MM.1S (cell line): ENCODE measurements around the gene ADAP1.

Experiments used
- DNase-seq: peaks from one replicate; pipeline ENCODE4 v3.0.0-alpha.2; 2015
- H2AFZ ChIP-seq: fragments of 300-600 bp; sonication (generic); 2 replicates; pipeline ENCODE4 v1.6.0; 2016; ENCODE audit warnings: antibody characterized with exemption, low read length
- H3F3A ChIP-seq: fragments of 300-600 bp; sonication (generic); 2 replicates; pipeline ENCODE4 v1.6.1; 2016; ENCODE audit warnings: mild to moderate bottlenecking, antibody characterized with exemption, low read length, moderate library complexity, mixed read lengths; ENCODE audit not compliant: insufficient read depth
- H3K27ac ChIP-seq: fragments of 300-600 bp; sonication (generic); 2 replicates; pipeline ENCODE4 v1.5.1; 2016; ENCODE audit warnings: mild to moderate bottlenecking, low read length
- H3K27me3 ChIP-seq: fragments of 300-600 bp; sonication (generic); replicated peaks from 2 replicates; pipeline ENCODE4 v1.6.0; 2016; ENCODE audit warnings: low read length; ENCODE audit not compliant: insufficient read depth
- H3K36me3 ChIP-seq: fragments of 300-600 bp; sonication (generic); replicated peaks from 2 replicates; pipeline ENCODE4 v1.6.1; 2016; ENCODE audit warnings: mild to moderate bottlenecking, low read length, mixed read lengths; ENCODE audit not compliant: insufficient read depth
- H3K4me1 ChIP-seq: fragments of 300-600 bp; sonication (generic); 2 replicates; pipeline ENCODE4 v1.6.1; 2016; ENCODE audit warnings: low read length, mixed read lengths
- H3K4me2 ChIP-seq: fragments of 300-600 bp; sonication (generic); 2 replicates; pipeline ENCODE4 v1.6.0; 2016; ENCODE audit warnings: low read depth, low read length
- H3K4me3 ChIP-seq: fragments of 300-600 bp; sonication (generic); 2 replicates; pipeline ENCODE4 v1.5.1; 2016; ENCODE audit warnings: low read length, mixed read lengths
- H3K79me2 ChIP-seq: fragments of 300-600 bp; sonication (generic); 2 replicates; pipeline ENCODE4 v1.6.1; 2016; ENCODE audit warnings: mixed run types, low read length, mixed read lengths
- H3K9ac ChIP-seq: fragments of 300-600 bp; sonication (generic); 2 replicates; pipeline ENCODE4 v1.6.1; 2016; ENCODE audit warnings: low read length, mixed read lengths
- H3K9me2 ChIP-seq: fragments of 300-600 bp; sonication (generic); replicated peaks from 2 replicates; pipeline ENCODE4 v1.6.1; 2016; ENCODE audit warnings: mild to moderate bottlenecking, low read length, mixed read lengths; ENCODE audit not compliant: insufficient read depth
- H3K9me3 ChIP-seq: fragments of 300-600 bp; sonication (generic); replicated peaks from 2 replicates; pipeline ENCODE4 v1.6.1; 2016; ENCODE audit warnings: mild to moderate bottlenecking, low read length, mixed read lengths; ENCODE audit not compliant: insufficient read depth
- H4K20me1 ChIP-seq: fragments of 300-600 bp; sonication (generic); 2 replicates; pipeline ENCODE4 v1.6.1; 2016; ENCODE audit warnings: mild to moderate bottlenecking, low read length, moderate library complexity, mixed read lengths; ENCODE audit not compliant: insufficient read depth
- EZH2 ChIP-seq: fragments of 300-600 bp; sonication (generic); optimal IDR thresholded peaks from 2 replicates; pipeline ENCODE3; 2017; ENCODE audit warnings: low read depth, mild to moderate bottlenecking, antibody characterized with exemption, low read length, mixed read lengths
- EZH2phosphoT487 ChIP-seq: fragments of 300-600 bp; sonication (generic); IDR thresholded peaks from 2 replicates; pipeline ENCODE4 v1.6.1; 2018; ENCODE audit warnings: antibody characterized with exemption, low read length
- TF ChIP-seq, protein P1 (sequence below): fragments of 300-600 bp; sonication (generic); IDR thresholded peaks from 2 replicates; pipeline ENCODE4 v1.5.1; 2016; ENCODE audit warnings: antibody characterized with exemption, low read length, mixed read lengths

The ADAP1 gene

DNA sequence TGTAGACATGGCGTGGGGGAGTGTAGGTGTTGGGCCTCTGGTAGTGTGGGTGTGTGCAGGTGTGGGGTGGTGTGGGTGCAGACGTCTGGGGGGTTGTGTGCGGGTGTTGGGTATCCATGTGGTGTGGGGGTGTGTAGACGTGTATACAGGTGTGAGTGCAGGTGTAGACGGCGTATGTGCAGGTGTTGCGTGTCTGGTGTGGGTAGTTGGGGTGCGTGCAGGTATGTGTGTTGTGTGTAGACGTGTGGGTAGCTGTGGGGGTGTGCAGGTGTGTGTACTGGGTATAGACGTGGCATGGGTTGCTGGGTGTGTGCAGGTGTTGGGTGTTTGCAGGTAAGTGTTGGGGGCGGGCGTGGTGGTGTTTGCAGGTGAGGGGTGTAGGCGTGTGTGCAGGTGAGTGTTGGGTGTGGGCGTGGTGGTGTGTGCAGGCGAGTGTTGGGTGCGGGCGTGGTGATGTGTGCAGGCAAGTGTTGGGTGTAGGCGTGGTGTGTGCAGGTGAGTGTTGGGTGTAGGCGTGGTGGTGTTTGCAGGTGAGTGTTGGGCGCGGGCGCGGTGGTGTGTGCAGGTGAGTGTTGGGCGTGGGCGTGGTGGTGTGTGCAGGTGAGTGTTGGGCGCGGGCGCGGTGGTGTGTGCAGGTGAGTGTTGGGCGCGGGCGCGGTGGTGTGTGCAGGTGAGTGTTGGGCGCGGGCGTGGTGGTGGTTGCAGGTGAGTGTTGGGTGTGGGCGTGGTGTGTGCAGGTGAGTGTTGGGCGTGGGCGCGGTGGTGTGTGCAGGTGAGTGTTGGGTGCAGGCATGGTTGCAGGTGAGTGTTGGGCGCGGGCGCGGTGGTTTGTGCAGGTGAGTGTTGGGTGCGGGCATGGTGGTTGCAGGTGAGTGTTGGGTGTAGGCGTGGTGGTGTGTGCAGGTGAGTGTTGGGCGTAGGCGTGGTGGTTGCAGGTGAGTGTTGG lies 61.6 kb downstream of the ADAP1 start:
- Histone ChIP-seq H4K20me1 (no peaks in the 10 kb centered on the region), H3K9me3 (no peaks in the 10 kb centered on the region), H3F3A (no peaks in the 10 kb centered on the region), H3K9ac (no peak overlapping the region), H3K4me1 (no peaks in the 10 kb centered on the region), H3K9me2 (no peaks in the 10 kb centered on the region), H3K36me3 (peaks cover 13% of the 10 kb centered on the region), H3K4me2 (no peak overlapping the region), H3K27me3 (no peaks in the 10 kb centered on the region), H3K79me2 (peaks cover 15% of the 10 kb centered on the region), H3K4me3 (no peak overlapping the region), H3K27ac (no peak overlapping the region), H2AFZ (no peak overlapping the region)
- no peak for TF ChIP-seq EZH2
- no peak for TF ChIP-seq EZH2phosphoT487
- TF ChIP-seq, protein P1, sequence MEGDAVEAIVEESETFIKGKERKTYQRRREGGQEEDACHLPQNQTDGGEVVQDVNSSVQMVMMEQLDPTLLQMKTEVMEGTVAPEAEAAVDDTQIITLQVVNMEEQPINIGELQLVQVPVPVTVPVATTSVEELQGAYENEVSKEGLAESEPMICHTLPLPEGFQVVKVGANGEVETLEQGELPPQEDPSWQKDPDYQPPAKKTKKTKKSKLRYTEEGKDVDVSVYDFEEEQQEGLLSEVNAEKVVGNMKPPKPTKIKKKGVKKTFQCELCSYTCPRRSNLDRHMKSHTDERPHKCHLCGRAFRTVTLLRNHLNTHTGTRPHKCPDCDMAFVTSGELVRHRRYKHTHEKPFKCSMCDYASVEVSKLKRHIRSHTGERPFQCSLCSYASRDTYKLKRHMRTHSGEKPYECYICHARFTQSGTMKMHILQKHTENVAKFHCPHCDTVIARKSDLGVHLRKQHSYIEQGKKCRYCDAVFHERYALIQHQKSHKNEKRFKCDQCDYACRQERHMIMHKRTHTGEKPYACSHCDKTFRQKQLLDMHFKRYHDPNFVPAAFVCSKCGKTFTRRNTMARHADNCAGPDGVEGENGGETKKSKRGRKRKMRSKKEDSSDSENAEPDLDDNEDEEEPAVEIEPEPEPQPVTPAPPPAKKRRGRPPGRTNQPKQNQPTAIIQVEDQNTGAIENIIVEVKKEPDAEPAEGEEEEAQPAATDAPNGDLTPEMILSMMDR = no peak
- no peak for DNase-seq

DNA sequence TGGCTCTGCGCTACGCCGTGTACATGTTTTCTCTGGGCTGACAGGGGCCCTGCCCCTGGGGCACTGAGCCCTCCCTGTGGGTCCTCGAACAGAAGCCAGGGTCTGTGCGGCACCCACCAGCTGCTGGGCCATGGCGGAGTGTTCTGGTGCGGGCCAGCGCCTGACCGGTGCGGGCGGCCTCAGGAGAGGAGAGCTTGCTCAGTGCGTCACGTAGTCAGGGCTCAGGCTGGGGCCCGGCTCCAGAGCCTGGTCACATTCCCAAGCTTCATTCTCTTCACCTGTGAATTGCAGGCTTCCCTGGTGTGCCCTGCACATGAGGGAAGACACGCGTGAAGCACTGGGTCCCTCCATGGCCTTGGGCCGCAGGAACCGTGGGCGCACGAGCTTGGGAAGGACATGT lies 62.7 kb downstream of the ADAP1 start:
- Histone ChIP-seq H3K79me2 (peaks cover 27% of the 10 kb centered on the region), H3F3A (no peaks in the 10 kb centered on the region), H3K4me1 (no peaks in the 10 kb centered on the region), H3K9ac (no peak overlapping the region), H3K27ac (no peak overlapping the region), H4K20me1 (no peaks in the 10 kb centered on the region), H3K4me3 (no peak overlapping the region), H3K36me3 (peaks cover 22% of the 10 kb centered on the region), H3K9me2 (no peaks in the 10 kb centered on the region), H3K9me3 (no peaks in the 10 kb centered on the region), H3K4me2 (no peak overlapping the region), H3K27me3 (no peaks in the 10 kb centered on the region), H2AFZ (no peak overlapping the region)
- TF ChIP-seq EZH2 = no peak
- TF ChIP-seq EZH2phosphoT487 = no peak
- TF ChIP-seq, protein P1 = no peak
- no peak for DNase-seq

DNA sequence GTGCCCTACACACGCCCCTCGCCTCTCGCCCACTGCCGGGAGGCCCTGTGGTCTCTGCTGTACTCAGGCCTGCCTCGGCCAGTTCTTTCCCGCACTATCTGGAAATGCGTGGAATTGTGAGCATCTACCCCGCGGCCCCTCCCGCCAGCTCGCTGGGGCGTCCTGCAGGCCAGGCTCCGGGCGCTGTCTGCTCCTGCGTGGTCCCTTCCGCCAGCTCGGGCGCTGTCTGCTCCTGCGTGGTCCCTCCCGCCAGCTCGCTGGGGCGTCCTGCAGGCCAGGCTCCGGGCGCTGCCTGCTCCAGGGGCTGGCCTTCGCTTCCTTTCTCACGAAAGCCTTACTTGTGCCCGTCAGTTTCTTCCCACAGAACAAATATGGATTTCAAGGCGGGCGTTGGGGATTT lies 63.2 kb downstream of the ADAP1 start:
- H3K79me2 ChIP-seq = peaks cover 32% of the 10 kb centered on the region
- H3K27ac ChIP-seq = no peak overlapping the region
- H3K4me3 ChIP-seq = no peak overlapping the region
- no peak overlapping the region for H2AFZ ChIP-seq
- H3K9me2 ChIP-seq = no peaks in the 10 kb centered on the region
- no peaks in the 10 kb centered on the region for H3F3A ChIP-seq
- no peak for TF ChIP-seq EZH2phosphoT487
- TF ChIP-seq, protein P1 = no peak
- no peak for TF ChIP-seq EZH2
- no peaks in the 10 kb centered on the region for H4K20me1 ChIP-seq
- H3K36me3 ChIP-seq = peaks cover 22% of the 10 kb centered on the region
- no peak overlapping the region for H3K4me2 ChIP-seq
- no peak overlapping the region for H3K9ac ChIP-seq
- H3K27me3 ChIP-seq = no peaks in the 10 kb centered on the region
- no peak for DNase-seq
- H3K9me3 ChIP-seq = no peaks in the 10 kb centered on the region
- H3K4me1 ChIP-seq = no peaks in the 10 kb centered on the region
